ENCODE measurements around the gene IQSEC1.

Gene IQSEC1

GRCh38 chr3:13075986-13076654, 2.9 kb upstream of the IQSEC1 start:
- in situ Hi-C loops (cut with HindIII; ENCODE audit: low sequenced_read_pairs) = no loop called here
- no peak overlapping the region for H3K4me3 ChIP-seq (ENCODE audit: low read depth, low read length)
- DNase-seq (ENCODE audit: low read depth, low spot score) = no peak
- TF ChIP-seq CTCF (IDR thresholded peaks at IDR 0.05; ENCODE audit: low read depth, low read length) = no peak

- TF ChIP-seq CTCF (IDR thresholded peaks at IDR 0.05; ENCODE audit: low read depth, low read length) = no peak
- H3K4me3 ChIP-seq (ENCODE audit: low read depth, low read length) = no peak overlapping the region
- in situ Hi-C loops (cut with HindIII; ENCODE audit: low sequenced_read_pairs) = no loop called here
- DNase-seq (ENCODE audit: low read depth, low spot score) = no peak
Measured at GRCh38 chr3:13075318-13075717, 2.1 kb upstream of the IQSEC1 start.

- H3K4me3 ChIP-seq (ENCODE audit: low read depth, low read length) = no peak overlapping the region
- TF ChIP-seq CTCF (IDR thresholded peaks at IDR 0.05; ENCODE audit: low read depth, low read length) = no peak
- DNase-seq (ENCODE audit: low read depth, low spot score) = no peak
- in situ Hi-C loops (cut with HindIII; ENCODE audit: low sequenced_read_pairs) = no loop called here
Measured at GRCh38 chr3:13074006-13074375, 762 bp upstream of the IQSEC1 start.

- in situ Hi-C loops (cut with HindIII; ENCODE audit: low sequenced_read_pairs) = no loop called here
Measured at GRCh38 chr3:13072600-13073325, 466 bp downstream of the IQSEC1 start.

GRCh38 chr3:13072239-13072599, 1.0 kb downstream of the IQSEC1 start:
- DNase-seq (ENCODE audit: low read depth, low spot score) = no peak
- no peak overlapping the region for H3K4me3 ChIP-seq (ENCODE audit: low read depth, low read length)

More at GRCh38 chr3:13072600-13073325, 466 bp downstream of the IQSEC1 start:
- no peak for DNase-seq (ENCODE audit: low read depth, low spot score)
- H3K4me3 ChIP-seq (ENCODE audit: low read depth, low read length) = no peak overlapping the region
- TF ChIP-seq CTCF (IDR thresholded peaks at IDR 0.05; ENCODE audit: low read depth, low read length) = no peak

GRCh38 chr3:13071695-13072094, 1.5 kb downstream of the IQSEC1 start:
- DNase-seq (ENCODE audit: low read depth, low spot score) = no peak
- no peak for TF ChIP-seq CTCF (IDR thresholded peaks at IDR 0.05; ENCODE audit: low read depth, low read length)
- in situ Hi-C loops (cut with HindIII; ENCODE audit: low sequenced_read_pairs) = no loop called here
- no peak overlapping the region for H3K4me3 ChIP-seq (ENCODE audit: low read depth, low read length)

More at GRCh38 chr3:13072239-13072599, 1.0 kb downstream of the IQSEC1 start:
- in situ Hi-C loops (cut with HindIII; ENCODE audit: low sequenced_read_pairs) = no loop called here
- TF ChIP-seq CTCF (IDR thresholded peaks at IDR 0.05; ENCODE audit: low read depth, low read length) = no peak

All from astrocyte of the spinal cord (primary cell).